GM13977 (cell line): ENCODE results near the gene HMGCS2.

Experiments used
- DNase-seq: peaks from one replicate; pipeline ENCODE4 v3.0.0; 2012; ENCODE audit warnings: low spot score
- CTCF ChIP-seq: IDR thresholded peaks from 2 replicates; pipeline ENCODE4 v1.5.1; 2012; ENCODE audit warnings: mild to moderate bottlenecking, control low read depth; ENCODE audit not compliant: insufficient read depth; ENCODE audit errors: extremely low read depth, missing control alignments
- in situ Hi-C: fragments of 300-500 bp; cut with MboI; formaldehyde crosslinking; loops from one replicate; pipeline ENCODE4 v1.12.0; 2022; ENCODE audit warnings: low sequenced_read_pairs, low pct_unique_long_range_greater_than_20kb, mixed read lengths, inconsistent platforms; ENCODE audit not compliant: unreplicated experiment

The HMGCS2 gene

DNA sequence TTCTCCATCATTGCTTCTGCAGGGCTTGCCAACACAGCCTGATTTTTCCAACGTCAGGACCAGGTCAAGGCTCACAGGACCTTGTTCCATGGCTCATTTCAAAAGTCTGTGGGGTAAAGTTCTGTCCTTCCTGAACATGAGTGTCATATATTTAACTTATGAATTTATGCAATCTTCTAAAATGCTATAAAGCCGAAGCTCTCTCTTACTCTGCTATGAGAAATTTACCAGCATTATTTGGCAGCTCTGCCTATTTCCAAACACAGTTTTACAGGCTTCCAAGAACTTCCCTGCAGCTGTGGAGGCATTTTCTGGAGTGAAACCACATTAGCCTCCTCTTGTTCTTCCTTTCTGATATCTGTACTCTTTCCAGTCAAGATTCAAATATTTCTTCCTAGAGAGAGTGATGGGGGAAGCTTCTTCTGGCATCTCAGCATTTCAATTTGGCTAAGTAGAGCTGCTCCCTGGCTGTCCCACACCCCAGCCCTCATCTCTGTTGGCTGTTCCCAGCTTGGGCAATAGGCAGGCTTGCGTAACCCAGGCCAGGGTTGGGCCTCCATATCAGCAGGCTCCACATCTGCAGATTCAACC lies 15.6 kb upstream of the HMGCS2 start:
- no peak for DNase-seq
- in situ Hi-C loops, result no loop called here
- TF ChIP-seq CTCF, result no peak

- no peak for TF ChIP-seq CTCF
- DNase-seq, result no peak
- in situ Hi-C loops, result no loop called here
These were observed 14.9 kb upstream of the HMGCS2 start for GRCh38 chr1:119783354-119784185.

GRCh38 chr1:119782631-119783325 lies 14.1 kb upstream of the HMGCS2 start:
- no peak for TF ChIP-seq CTCF
- no peak for DNase-seq
- in situ Hi-C loops, result no loop called here

- no peak for TF ChIP-seq CTCF
- in situ Hi-C loops, result no loop called here
- DNase-seq, result no peak
These were observed 12.9 kb upstream of the HMGCS2 start for GRCh38 chr1:119781434-119782210.

- no peak for TF ChIP-seq CTCF
- in situ Hi-C loops, result no loop called here
- no peak for DNase-seq
These were observed 11.2 kb upstream of the HMGCS2 start for GRCh38 chr1:119779869-119780356.
